Stimulated activated CD4-positive, alpha-beta T cell treated with anti-CD3 and anti-CD28 coated beads, Interleukin-12 subunit alpha, Interleukin-12 subunit beta, amount 100 ng/mL, for 48 hours (primary cell): ENCODE data around the gene SHROOM4.

Experiments
- DNase-seq, 3 donors: peaks; one replicate each; pipeline ENCODE4 v3.0.0-alpha.2; 2020; ENCODE audit warnings: low read depth in 2 of 3, low spot score in 1 of 3

The SHROOM4 gene

DNA sequence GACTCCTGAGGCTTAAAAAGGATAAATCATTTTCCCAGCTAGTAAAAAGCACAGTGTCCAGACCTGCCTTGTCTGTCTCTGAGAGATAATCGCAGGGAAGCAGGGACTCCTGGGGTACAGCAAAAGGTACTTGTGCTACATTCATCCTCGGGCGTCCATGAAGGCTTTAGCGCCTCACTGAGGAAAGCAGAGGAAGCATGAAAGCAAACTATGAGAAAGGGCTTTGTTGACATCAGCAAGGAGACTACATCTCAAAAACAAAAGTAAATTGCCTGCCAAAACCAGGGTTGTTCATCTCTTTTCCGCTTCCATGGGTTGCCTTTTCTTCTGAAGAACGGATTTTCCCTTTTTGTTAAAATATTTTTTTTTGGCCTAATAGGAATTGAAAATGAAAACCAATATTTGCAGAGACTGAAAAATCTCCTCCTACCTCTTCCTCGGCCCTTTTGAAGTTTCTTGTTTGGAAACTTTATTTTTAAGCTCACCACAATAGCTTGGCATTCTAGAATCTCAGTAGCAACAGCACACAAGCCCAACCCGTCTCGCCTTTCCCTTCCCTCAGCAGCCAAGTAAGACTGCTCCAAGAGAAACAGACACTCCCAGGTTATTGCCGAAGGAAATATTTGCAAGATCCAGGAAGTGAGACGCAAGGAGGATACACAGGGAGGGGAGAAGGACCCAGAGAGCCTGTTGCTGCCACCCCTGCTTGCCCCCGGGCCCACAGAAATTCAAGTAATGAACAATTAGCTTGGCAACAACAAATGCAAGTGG, 195.0 kb downstream of the SHROOM4 start:
- no peak for DNase-seq

DNA sequence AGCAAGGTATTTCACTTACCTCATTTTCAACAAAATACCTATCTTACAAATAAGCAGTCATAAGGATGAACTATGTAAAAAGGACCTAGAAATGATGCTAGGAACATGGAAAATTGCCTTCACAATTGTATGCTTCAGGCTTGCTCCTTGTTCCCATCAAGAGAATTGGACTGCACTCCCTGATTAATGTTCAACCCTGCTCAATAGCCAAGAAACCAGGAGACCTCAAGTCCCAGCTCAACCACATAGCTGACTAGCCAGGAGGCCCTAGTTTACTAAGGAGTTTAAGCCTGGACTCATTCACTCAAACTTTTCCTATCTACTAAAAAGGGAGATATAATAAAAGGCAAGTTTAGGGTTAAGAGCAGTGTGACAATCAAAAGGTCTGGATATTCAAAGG, 196.8 kb downstream of the SHROOM4 start:
- DNase-seq: no peak

DNA sequence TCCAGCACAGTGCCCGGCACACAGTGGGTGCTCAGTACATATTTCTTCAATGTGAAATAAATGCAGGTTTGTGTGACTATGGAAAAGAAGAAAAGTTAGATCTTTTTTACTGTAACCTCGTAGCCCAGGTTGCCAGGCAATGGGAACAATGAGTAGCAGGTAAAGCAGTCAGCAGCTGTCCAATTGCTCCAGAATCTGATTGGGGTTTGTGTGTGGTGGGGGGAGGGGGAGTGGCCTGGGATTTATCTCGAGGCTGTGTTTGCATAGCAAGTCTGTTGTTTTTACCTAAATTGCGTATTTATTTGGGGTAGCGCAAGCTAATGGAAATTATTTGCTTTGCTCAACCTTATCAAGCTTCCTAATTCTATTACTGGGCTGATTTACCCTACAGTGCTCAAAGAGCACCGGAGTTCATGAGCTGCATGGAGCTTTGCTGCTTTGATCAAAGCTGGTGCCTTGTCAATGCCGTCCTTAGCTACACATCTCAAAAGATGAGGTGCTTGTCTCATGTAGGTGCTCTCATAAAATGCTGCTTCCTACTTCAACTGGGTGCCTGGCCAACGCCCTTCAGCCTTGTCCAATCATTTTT, 198.3 kb downstream of the SHROOM4 start:
- no peak for DNase-seq

DNA sequence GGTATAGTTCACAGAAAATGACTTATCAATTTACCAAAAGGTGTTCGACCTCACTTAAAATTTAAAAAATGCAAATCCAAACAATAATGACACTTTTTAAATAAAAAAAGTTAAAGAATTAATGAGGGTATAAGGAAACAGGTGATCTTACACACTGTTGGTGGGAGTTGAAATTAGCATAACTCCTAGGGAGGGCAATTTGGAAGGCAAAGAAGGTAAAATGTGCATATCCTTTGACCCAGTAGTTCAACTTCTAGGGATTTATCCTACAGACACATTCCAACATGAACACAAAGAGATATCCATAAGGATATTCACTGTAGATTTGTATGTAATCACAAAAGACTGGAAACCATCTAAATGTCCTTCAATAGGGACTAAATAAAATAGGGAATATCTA, 199.5 kb downstream of the SHROOM4 start:
- no peak for DNase-seq

DNA sequence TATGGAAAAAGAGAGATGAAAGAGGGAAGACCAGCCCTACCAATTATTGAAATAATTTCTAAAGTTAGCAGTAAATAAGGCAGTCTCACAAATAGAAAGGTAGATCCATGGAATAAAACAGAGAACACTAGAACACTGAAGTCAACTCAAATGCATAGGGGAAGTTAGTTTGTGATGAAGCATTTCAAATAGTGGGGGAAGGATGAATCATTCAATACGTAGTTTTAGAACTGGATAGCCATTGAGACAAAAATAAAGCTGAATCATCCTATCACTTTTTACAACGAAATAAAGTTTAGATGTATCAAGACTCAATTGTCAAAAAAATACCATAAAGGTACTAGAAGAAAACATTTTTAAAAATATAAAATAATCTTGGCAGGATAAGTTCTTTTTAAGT, 200.1 kb downstream of the SHROOM4 start:
- no peak for DNase-seq

DNA sequence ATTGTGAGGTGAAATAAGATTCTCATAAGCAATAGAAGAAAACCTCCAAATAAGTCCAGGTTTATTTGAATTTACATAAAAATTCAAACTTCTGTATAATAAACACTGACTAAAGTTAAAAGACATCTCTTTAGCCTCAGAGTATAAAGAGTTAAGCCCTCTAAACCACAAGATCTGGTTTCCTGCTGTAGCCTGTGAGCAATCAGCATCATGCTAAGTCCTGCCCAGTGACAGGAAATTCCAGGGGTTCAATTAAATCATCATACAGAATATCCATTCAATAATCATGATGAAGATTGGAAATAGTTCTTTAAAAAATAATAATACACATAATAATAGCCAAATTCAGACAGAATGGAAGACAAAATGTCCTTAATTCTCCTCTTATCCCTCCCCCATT, 204.2 kb downstream of the SHROOM4 start:
- DNase-seq: no peak

DNA sequence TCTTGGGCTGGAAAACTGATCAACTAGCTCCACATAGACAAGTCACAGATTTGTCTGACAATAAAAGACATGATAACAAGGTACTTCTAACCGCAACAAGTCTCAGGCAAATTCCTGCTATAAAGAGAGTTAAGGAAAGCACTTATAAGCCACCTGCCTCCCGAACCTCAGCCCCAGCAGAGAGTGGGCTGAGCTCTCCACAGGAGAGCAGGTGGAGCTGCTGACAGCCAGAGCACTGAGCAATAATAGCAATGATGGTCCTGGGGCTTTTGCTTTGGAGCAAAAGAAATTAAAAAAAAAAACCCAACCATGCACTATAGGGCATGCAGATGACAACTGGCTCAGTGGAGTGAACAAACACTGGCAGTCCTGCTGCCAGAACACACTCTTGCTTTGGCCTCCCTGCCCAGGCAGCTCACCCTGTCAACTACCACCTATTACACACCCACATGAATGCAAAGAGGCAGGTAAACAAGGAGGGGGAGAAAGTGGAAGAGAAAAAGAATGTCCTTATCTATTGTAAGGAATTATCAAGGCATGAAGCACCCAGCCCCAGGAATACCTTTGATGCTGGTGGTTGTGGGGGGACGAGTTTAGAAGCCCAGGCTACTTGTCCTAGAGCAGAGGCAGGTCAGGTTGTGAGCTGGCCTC, 207.6 kb downstream of the SHROOM4 start:
- no peak for DNase-seq

DNA sequence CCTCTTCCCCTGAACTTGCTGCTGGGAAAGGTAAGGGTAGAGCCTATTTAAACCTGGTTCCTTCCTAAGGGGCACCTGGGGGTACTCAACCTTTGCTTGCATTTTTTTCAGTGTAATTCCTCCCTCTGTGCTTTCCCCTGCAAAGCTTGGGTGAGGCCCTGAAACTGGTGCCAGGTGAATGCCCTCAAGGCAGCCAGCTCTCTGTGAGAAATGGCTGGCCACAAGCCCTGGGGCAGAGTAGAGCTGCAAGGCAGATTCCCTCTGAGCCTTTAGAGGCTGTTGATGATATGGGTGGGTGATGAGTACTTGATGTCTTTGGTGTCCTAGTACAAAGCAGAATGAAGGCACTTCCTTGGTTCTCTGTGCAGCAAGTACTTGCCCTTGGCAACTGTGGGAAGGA, 217.9 kb downstream of the SHROOM4 start:
- DNase-seq: no peak

DNA sequence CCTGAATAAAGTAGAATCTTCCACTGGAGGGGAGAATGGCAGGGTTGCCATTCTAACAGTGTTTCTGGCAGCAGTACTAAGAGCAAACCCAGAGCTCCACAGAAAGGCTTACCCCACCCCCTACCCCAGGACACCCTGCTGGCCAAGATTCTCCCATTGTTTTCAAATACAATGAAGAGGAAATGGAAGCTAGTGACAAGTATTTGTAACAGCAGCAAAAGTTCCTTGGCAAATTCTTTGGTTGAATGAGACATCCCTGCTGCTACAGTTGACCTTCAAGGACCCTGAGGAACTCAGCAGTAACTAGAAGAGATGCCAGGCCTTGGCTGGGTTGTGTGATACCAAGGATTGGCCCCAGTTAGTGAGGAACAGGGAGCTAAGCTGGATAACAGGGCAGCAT, 219.2 kb downstream of the SHROOM4 start:
- DNase-seq: no peak

DNA sequence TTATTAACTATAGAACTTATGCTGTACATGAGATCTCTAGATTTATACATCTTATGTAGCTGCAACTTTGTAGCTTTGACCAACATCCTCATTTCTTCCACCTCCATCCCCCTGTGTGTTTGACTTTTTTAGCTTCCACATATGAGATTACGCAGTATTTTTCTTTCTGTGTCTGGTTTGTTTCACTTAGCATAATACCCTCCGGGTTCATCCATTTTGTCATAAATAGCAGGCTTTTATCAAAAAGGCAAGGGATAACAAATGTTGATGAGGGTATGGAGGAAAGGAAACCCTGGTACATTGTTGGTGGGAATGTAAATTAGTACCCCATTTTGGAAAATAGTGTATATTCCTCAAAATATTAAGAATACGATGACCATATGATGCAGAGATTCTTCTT, 227.0 kb downstream of the SHROOM4 start:
- DNase-seq: no peak

DNA sequence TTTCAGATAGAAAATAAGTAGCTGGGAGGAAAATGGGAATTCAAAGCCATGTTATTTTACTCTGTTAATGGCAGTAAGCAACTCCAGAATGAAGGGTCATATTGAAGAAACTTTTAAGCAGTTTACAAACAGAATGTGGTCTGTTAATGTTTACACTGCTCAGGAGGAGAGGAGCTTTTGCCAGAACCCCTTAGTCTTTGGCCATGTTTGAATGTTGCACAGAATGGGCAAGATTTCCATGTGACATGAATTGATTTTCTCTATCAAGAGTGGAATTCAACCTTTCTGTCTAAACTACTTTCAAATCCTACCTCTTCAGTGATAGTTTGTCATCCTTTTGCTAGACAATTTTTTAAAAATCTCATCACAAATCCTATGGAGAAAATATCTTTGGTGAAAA, 227.6 kb downstream of the SHROOM4 start:
- no peak for DNase-seq

DNA sequence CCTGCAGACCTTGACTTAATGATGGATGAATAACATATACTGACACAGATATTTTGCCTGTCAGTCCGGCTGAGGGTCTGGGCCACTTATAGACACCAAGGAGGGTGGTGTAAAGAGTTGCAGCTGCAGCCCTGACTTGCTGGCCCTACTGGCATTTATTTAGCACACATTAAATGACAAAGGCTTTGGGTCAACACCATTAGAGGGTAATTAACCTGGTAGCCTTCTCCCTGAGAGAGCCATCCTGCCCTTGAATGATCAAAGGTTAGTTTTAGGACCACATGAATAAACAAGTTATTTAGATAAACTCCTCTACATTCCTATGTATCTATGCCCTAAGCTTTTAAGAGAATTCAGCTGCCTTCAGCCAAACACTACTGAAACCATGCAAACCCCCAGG, 232.6 kb downstream of the SHROOM4 start:
- DNase-seq: no peak

DNA sequence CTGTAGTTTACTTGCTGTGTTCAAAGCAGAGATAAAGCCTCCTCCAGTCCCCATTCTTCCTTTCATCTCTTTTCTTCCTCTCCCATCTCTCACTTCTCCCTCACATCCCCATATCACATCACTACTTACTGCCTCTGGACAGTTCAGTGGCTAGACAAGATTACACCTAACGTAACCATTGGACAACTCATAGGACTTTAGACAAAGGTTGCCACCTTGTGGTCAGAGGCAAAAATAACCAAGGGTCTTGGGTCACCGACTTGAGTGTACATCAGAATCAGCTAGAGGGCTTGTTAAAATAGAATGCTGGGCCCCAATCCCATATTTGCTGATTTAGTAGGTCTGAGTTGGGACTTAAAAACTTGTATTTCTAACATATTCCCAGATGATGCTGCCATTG, 234.0 kb downstream of the SHROOM4 start:
- DNase-seq: peak in 2 of 3 donors; percentile 5 to 39

DNA sequence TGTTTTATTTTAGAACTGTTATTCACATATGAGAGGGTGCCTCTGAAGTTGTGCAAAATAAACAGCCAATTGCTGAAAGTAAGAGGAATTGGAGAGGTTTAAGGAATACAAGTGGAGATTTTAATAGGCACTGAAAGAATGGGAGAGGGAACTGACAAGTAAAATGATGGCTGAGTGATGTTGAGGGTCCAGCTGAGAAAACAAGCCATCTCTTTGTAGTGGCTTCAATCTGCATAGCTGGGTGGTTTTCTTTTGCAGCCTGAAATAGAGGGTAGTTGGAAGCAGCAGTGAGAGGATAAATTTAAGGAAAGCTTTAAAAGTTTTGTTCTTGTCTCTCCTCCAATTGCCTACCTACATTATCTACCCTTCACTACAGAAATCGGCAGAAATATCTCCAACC, 236.7 kb downstream of the SHROOM4 start:
- no peak for DNase-seq

DNA sequence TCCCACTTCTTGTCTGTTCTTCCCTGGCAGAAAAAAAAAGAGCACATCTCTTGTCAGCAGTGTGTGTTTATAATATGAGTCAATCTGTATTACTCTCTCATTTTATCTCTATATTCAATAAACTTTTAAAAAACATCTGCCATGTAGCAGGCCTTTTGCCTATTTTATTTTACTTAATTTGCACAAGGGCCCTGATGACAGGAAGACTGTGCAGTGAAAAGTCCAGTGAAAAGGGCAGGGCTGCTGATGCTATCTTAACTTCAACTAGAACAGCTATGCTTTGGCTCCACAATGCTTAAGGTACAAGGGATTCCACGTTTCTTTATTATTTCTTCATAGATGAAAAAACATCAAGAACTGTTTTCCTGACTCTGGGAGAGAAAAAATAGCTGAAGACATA, 246.4 kb downstream of the SHROOM4 start:
- DNase-seq: no peak

DNA sequence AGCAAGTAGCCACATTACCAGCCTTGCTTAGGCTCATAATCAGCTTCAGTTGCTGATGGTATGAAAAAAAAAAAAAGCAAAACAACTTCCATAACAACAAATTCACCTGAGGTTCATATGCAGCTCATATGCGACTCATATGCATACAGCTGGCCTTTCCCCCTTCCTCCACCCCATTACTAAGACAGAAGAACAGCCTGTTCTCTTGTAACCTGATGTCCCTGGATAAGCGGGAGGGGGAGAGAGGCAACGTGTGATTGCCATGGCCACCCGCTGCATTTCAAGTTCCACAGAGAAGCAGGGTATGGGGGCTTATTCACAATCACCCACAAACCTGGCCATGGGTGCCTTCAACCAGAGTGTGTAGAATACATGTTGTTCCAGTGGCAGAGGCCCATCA, 248.3 kb downstream of the SHROOM4 start:
- DNase-seq: no peak
